GM19455 (cell line): ENCODE data around the gene MYL12B.

ENCODE experiments used
- ATAC-seq: cut with Tn5 transposase; IDR thresholded peaks from one replicate; pipeline ENCODE4 v1.9.1; 2021; ENCODE audit not compliant: unreplicated experiment

Gene MYL12B

GRCh38 chr18:3234457-3234856 lies 27.5 kb upstream of the MYL12B start:
- ATAC-seq = no peak

GRCh38 chr18:3235846-3236245 lies 26.1 kb upstream of the MYL12B start:
- ATAC-seq = no peak

GRCh38 chr18:3236470-3236869 lies 25.5 kb upstream of the MYL12B start:
- ATAC-seq = no peak

GRCh38 chr18:3238742-3239141 lies 23.2 kb upstream of the MYL12B start:
- ATAC-seq = no peak

- ATAC-seq = no peak
These were observed 16.8 kb upstream of the MYL12B start for GRCh38 chr18:3245185-3245564.

GRCh38 chr18:3245853-3246634 lies 15.9 kb upstream of the MYL12B start:
- peak; percentile 47 for ATAC-seq

GRCh38 chr18:3246635-3247239 lies 15.2 kb upstream of the MYL12B start:
- ATAC-seq = no peak

- ATAC-seq = peak; percentile 81
These were observed 14.5 kb upstream of the MYL12B start, which contains the start of gene MYL12A for GRCh38 chr18:3247240-3248061. Gene MYL12A (plus strand): TSS chr18:3247801. CDS start chr18:3253248, 5,447 bp downstream.

GRCh38 chr18:3248062-3248657 lies 13.8 kb upstream of the MYL12B start:
- ATAC-seq = peak; percentile 3

GRCh38 chr18:3248658-3249359 lies 13.1 kb upstream of the MYL12B start:
- ATAC-seq = no peak

- no peak for ATAC-seq
These were observed 11.5 kb upstream of the MYL12B start for GRCh38 chr18:3250237-3251107.

GRCh38 chr18:3251249-3251962 lies 10.5 kb upstream of the MYL12B start:
- no peak for ATAC-seq

- ATAC-seq = no peak
These were observed 10.0 kb upstream of the MYL12B start for GRCh38 chr18:3251963-3252277.

GRCh38 chr18:3252843-3253242 lies 9.1 kb upstream of the MYL12B start:
- no peak for ATAC-seq

GRCh38 chr18:3254725-3255124 lies 7.2 kb upstream of the MYL12B start:
- no peak for ATAC-seq

- no peak for ATAC-seq
These were observed 6.2 kb upstream of the MYL12B start for GRCh38 chr18:3255611-3256165.

- no peak for ATAC-seq
These were observed 5.0 kb upstream of the MYL12B start for GRCh38 chr18:3256693-3257626.

GRCh38 chr18:3257627-3258120 lies 4.3 kb upstream of the MYL12B start:
- ATAC-seq = no peak
